GM20431 (cell line): ENCODE results near the gene CHID1.

ENCODE experiments used
- in situ Hi-C: fragments of 300-500 bp; cut with MseI, MboI; formaldehyde crosslinking; loops from one replicate; pipeline ENCODE4 v1.15.0; 2020; ENCODE audit warnings: low sequenced_read_pairs; ENCODE audit not compliant: unreplicated experiment

Gene CHID1

GRCh38 chr11:841981-842369, 68.6 kb downstream of the CHID1 start:
- in situ Hi-C loops: no loop called here

- in situ Hi-C loops: no loop called here
These were observed 70.6 kb downstream of the CHID1 start for GRCh38 chr11:839875-840617.

- in situ Hi-C loops: no loop called here
These were observed 71.4 kb downstream of the CHID1 start for GRCh38 chr11:839280-839623.

- in situ Hi-C loops: no loop called here
These were observed 72.0 kb downstream of the CHID1 start for GRCh38 chr11:838441-839279.

GRCh38 chr11:837990-838307, 72.7 kb downstream of the CHID1 start:
- in situ Hi-C loops: no loop called here

- in situ Hi-C loops: no loop called here
These were observed 73.2 kb downstream of the CHID1 start for GRCh38 chr11:837189-837989.

- in situ Hi-C loops: no loop called here
These were observed 73.9 kb downstream of the CHID1 start for GRCh38 chr11:836700-837099.

- in situ Hi-C loops: no loop called here
These were observed 74.3 kb downstream of the CHID1 start for GRCh38 chr11:836274-836673.

- in situ Hi-C loops: no loop called here
These were observed 76.0 kb downstream of the CHID1 start for GRCh38 chr11:834371-835316.

- in situ Hi-C loops: no loop called here
These were observed 76.7 kb downstream of the CHID1 start for GRCh38 chr11:833849-834311.

- in situ Hi-C loops: no loop called here
These were observed 77.4 kb downstream of the CHID1 start for GRCh38 chr11:833114-833791.

GRCh38 chr11:832529-833113, 78.0 kb downstream of the CHID1 start, which contains the start of gene CD151:
CD151 (plus strand) TSS chr11:832952; CDS start chr11:836070, 3,118 bp downstream.
- in situ Hi-C loops: no loop called here

- in situ Hi-C loops: no loop called here
These were observed 78.6 kb downstream of the CHID1 start for GRCh38 chr11:831961-832528.

GRCh38 chr11:831118-831864, 79.3 kb downstream of the CHID1 start:
- in situ Hi-C loops: no loop called here

GRCh38 chr11:830295-831117, 80.1 kb downstream of the CHID1 start:
- in situ Hi-C loops: no loop called here

- in situ Hi-C loops: no loop called here
These were observed 80.7 kb downstream of the CHID1 start for GRCh38 chr11:829847-830294.
